Measurements from ENCODE around the gene MCTP2. TPM values are rescaled to one million over a fixed set of nuclear protein-coding genes. Genes with fewer than 3 reads are reported as not detected.

The MCTP2 gene
- total RNA-seq, 1 experiment from 2014 or later: not detected

DNA sequence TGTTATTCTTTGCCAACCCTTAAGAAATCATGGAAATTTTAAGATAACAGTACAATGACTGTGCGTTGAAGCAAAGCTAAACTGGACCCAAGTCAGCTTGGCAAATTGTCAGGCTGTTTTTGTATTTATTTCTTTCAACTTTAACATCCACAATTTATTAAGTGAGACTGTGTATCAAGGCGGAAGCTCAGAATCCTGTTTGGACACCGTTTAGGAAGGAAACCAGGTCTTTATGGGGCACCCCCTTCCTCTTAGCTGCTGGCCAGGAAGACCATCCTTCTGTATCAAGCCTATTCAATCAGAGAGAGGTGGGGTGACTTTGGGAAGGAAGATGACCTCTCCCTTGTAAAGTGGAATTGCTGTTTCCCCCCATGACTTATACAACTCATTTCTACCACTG lies 166.0 kb downstream of the MCTP2 start:
- DNase-seq (ENCODE audit: low spot score): no peak

DNA sequence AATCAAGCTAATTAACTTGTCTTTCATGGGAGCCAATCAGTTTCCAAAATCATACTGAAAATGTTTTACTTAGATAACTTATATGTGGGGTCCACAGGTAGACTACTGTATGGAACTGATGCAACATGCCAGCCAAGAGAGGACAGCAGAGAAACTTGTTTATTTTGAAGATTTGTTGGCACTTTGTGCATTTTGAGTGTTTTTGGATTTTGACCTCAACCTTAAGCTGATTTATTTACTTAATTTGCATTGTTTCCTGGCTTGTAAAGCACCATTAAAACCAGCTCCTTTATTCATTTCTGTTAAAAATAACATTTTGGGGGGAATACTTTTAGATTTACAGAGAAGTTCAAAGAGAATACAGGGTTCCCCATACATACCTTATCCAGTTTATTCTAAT lies 166.6 kb downstream of the MCTP2 start:
- DNase-seq (ENCODE audit: low spot score): no peak

DNA sequence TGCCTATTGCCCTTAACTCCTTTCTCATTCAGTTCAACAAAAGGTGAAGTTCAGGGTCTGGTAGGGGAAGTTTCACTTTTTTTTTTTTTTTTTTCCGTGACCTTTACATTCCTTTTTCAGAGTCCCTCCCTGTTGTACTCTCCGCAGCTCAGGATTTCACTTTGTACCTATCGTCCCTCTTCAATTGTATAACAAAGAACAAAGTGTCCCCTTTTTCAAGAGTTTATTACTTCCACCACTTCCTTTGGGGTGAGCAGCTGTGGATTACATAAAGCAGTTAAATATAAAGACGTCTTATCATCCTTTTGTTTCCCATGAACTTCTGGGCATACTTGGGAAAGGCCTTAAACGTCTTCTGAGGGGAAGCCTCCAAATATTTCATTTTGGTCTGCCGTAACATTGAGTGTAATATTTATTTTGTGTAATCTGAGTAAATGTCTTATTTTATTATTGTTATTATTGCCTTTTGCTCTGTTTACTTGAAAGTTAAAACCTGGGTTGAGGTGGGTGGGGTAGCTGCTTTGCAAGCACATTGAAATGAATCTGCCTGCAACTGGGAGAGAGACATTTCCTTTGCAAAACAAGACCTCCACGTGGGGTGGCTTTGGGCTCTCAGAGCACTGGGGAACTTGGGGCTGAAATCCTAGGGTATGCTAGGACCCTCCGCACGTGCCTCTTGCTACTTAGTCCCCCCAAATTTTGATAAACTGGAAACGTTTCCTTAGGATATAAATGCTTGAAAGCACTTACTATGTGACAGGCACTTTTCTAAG lies 169.4 kb downstream of the MCTP2 start:
- DNase-seq (ENCODE audit: low spot score): no peak

DNA sequence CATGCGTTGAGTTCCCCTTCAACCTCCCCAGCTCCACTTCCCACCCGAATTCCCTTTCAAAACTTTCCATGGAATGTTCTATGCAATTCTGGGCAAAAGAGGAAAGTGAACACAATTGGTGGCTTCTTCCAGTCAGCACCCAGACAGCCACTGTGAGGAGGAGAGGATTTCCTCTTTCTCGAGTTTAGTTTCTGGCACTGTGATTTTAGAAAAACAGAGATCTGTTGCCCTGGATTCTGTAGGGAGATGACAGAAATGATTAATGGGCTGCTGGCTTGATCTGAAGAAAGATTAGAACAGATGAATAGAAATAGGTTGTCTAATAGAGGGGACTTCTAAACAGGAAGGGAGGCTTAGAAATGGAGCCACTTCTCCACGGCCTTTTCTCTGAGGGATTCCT lies 172.0 kb downstream of the MCTP2 start:
- no peak for DNase-seq (ENCODE audit: low spot score)

DNA sequence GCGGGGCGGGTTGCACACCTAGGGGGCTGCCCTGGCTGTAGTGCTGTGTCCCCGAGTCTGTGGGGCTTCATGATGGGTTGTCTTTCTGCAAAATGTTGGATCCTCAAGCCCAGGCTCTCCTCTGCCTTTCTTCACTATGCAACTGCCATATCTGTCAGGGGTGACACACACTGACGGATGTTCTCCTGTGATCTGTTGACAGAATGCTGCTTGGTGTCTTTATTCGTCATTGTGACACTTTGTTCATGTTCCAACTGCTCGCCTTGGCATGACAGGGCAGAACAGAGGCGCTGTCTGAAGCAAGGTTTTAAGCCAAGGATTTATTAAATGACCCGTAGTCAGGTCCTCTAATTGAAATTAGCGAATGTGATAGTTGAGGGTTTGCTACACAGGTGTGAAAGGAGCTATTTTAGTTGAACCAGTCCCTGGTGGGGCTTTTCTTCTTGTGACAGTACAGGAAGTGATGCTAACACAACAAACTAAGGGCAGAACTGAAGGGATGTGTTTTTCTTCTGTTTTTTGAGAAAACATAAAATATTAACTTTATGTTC lies 173.4 kb downstream of the MCTP2 start:
- DNase-seq (ENCODE audit: low spot score): no peak

GRCh38 chr15:94411285-94411684 lies 179.9 kb downstream of the MCTP2 start:
- DNase-seq (ENCODE audit: low spot score): no peak

DNA sequence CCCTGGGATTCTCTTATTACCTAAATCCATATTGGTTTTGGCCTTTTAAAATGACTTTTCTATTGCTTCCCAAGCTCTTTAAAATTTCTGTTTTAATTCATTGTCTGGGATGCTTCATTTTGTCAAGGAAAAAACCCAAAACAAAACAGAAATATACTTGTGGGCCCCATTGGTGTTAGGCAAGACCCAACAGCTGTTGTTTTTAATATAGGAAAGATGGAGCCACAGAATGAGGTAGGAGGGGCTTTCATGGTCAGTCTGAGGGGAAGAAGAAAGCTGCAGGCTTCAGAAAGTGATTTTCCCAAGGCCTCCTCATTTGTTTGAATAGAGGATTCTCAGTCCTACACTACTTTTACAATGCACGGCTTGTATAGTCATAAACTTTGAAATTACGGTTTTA lies 180.5 kb downstream of the MCTP2 start:
- no peak for DNase-seq (ENCODE audit: low spot score)

DNA sequence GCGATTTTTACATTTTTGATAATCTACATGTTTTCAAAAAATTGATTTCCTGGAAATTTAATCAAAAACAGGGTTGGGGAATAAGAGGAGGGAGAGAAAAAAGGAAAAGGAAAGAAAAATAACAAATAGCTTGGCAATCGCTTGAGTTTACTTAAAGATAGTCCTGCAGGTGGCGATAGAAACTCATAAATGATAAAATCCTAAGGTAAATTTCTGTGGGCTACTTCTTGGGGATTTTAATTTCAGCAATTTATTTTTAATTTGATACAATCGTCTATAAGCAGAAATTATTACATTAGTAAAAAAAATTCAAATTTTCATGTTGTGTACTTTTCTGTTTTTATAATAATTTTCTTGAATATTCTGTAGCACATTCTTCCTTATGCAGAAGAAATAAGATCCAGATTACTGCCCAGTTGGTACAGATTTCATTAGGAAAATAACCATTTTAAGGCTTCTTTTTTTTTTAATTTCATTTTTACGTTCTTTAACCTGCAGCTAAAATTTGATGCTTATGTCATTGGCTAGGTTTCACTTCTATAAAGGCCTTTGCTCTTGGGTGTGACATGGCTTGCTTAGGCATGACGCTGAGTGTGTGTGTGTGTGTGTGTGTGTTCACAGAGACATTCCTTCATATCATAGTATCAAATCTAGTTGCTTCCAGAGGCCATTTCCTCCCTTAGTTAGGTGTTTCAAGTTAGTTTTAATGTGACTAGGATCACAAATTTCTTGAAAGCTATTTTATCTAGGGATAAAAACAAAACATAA lies 181.8 kb downstream of the MCTP2 start:
- peak; percentile 2 for DNase-seq (ENCODE audit: low spot score)

- no peak for DNase-seq (ENCODE audit: low spot score)
These were observed 183.6 kb downstream of the MCTP2 start for GRCh38 chr15:94414916-94415315.

DNA sequence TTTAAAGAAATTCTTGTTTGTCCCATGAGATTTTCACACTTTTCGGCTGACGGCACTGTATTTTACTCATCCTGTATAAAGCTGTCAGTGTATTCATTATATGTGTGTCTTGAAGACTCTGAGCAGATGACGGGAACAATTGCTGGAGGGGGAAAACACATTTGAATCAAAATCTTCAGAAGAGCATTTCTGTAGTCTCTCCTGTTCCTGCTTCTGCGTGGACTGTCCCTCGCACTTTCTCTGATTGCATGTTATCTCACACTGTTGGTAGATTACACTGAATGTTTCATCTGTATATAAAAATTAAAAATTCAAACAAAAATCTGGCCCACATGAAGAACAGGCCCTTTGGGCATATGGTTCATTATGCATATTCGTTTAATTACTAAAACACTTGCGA lies 184.9 kb downstream of the MCTP2 start:
- no peak for DNase-seq (ENCODE audit: low spot score)

DNA sequence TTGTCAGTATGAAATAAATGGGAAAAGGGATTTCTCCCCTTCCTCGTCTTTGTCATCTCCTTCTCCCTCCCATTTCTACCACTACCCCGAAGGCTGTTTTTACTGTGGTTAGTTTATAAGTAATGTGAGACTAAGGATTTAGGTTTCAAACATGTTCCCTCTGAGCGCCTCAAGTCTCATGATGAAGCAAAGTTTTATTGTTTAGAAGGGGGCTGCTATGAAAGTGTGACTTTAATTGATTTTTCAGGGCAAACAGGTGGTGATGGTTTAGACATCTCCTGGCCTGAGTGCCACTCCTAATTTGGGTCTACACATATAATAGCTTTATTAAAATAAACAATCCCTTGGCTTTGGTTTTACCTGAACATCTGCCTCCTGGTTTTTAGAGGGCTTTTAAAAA lies 185.5 kb downstream of the MCTP2 start:
- DNase-seq (ENCODE audit: low spot score): no peak

DNA sequence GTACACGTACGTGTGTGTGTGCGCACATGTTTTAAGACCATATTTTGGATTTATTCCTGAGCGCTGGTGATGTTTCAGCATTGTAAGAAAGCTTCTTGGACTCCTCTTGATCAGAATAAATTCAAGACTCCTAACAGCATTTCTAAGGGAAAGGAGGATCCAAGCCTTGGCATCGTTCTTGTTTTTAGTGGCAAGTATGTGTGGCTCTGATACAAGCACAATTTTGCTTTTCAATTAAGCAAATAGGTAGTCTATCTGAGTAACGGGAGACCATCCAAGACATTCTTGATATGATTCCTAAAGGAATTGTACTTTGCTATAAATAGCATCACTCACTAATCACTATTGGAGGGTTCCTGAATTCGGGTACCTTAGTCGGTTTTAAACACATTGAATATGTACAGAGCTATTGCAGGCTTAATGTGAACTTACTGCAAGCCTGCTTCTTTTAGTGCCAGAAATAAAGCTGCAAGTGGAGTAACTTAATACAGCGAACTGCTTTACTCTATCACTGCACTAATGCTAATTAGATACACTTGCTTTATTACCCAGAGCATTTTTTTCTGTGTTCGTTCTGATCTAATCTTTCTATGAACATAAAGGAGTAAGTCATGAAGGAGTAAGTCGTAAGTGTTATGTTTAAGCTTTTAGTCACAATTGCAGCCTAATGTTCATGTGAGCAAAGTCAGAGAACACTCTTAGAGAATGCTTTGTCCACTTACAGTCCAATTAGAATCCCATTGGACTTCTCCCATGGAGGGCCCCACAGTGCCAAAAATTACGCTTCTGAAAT lies 186.3 kb downstream of the MCTP2 start:
- DNase-seq (ENCODE audit: low spot score): no peak

DNA sequence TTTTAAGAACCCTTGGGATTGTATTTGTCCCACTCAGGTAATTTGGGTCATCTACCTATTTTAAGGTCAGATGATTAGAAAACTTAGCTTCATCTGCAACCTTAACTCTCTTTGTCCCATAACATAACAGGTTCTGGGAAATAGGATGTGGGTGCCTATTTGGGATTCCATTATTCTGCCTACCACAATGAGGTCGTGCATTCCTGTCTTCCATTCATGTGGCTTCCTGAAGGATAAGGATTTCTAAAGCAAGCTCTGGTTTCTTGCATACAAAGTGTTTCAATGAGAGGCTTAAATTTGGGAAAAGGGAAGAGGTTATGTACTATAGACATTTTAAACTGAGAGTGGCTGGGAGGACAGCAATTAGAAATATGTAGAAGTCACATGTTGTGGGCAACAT lies 190.3 kb downstream of the MCTP2 start:
- no peak for DNase-seq (ENCODE audit: low spot score)

GRCh38 chr15:94432279-94432678 lies 200.9 kb downstream of the MCTP2 start:
- DNase-seq (ENCODE audit: low spot score): no peak

DNA sequence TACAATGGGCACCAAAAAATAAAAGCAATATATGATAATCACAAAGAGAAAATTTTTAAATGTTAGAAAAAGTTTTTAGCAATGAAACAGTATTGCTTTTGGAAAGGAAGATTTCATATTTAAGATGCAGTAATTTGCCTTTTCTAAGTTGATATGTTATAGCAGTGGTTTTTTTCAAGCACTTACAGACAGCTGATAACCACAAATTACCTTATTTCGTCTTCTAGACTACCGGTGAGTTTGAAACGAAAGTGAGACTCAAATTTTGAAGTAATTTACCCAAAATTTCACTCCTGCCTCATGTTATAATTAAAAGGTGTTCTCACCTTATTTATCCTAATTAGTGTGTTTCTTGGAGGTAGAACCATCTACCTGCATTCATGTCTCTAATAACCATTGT lies 207.8 kb downstream of the MCTP2 start:
- no peak for DNase-seq (ENCODE audit: low spot score)

GRCh38 chr15:94441760-94442159 lies 210.4 kb downstream of the MCTP2 start:
- DNase-seq (ENCODE audit: low spot score): no peak

- DNase-seq (ENCODE audit: low spot score): no peak
These were observed 211.1 kb downstream of the MCTP2 start for GRCh38 chr15:94442480-94442879.

DNA sequence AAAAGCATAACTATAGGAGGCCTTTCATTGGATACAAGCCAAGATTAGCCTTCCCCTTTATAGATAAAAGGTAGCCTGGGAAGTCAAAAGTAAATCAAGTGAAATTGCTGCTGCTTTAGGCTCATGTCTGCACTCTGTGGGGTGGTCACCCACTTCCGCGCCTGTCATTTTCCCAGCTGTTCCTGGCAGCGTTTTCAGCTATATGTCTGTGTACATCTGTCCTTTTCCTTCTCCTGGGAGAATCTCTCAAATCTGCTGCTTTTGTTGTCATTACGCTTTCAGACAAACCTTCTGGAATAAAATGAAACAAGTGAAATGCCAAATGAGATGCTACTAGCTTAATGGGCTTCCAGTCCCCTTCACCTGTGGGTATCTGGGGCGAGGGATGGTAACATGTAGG lies 211.8 kb downstream of the MCTP2 start:
- no peak for DNase-seq (ENCODE audit: low spot score)

GRCh38 chr15:94445566-94446160 lies 214.3 kb downstream of the MCTP2 start:
- DNase-seq (ENCODE audit: low spot score): no peak

DNA sequence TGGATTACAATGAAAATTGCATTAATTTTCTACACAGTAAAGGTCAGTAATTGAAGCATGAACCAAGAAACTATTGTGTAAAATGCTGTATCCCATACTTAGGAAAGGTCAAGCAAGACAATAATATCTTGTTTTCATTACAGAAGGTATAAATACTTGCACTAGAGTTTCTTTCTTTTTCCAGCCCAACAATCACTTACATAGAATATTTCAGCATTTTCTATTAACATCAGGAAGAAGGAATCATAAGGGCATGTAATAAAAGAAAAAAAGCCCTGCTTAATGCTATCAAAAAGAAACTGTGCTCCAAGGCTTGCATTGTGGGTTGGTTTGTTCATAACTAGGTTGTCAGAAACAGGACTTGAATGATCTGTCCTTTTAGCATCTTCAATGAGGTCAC lies 215.1 kb downstream of the MCTP2 start:
- no peak for DNase-seq (ENCODE audit: low spot score)

GRCh38 chr15:94451466-94451865 lies 220.1 kb downstream of the MCTP2 start:
- DNase-seq (ENCODE audit: low spot score): no peak

All from A172 (cell line).